IMR-90 (cell line): ENCODE measurements around the gene ARHGAP24.

ENCODE experiments used
- BHLHE40 ChIP-seq: fragments of 150-350 bp; IDR thresholded peaks from 2 replicates; pipeline ENCODE4 v1.6.1; 2016; ENCODE audit warnings: mild to moderate bottlenecking, low read depth, low read length
- CEBPB ChIP-seq: IDR thresholded peaks from 2 replicates; pipeline ENCODE4 v1.6.1; 2012; ENCODE audit warnings: low read depth, low read length, improper control_type of control experiment
- ELK1 ChIP-seq: fragments of 150-350 bp; IDR thresholded peaks from 2 replicates; pipeline ENCODE4 v1.6.1; 2016; ENCODE audit warnings: low read depth, mild to moderate bottlenecking, low read length, moderate library complexity, borderline replicate concordance
- FOS ChIP-seq: fragments of 150-350 bp; IDR thresholded peaks from 2 replicates; pipeline ENCODE4 v1.6.1; 2016; ENCODE audit warnings: low read depth, low read length
- POLR2A ChIP-seq: IDR thresholded peaks from 2 replicates; pipeline ENCODE4 v1.6.1; 2012; ENCODE audit warnings: mild to moderate bottlenecking, low read depth, low read length
- RAD21 ChIP-seq: IDR thresholded peaks from 2 replicates; pipeline ENCODE4 v1.6.1; 2012; ENCODE audit warnings: low read length, improper control_type of control experiment
- RCOR1 ChIP-seq: IDR thresholded peaks from 2 replicates; pipeline ENCODE4 v1.6.1; 2012; ENCODE audit warnings: mild to moderate bottlenecking, low read length, improper control_type of control experiment; ENCODE audit not compliant: insufficient replicate concordance
- RFX5 ChIP-seq: IDR thresholded peaks from 2 replicates; pipeline ENCODE4 v1.8.0; 2012; ENCODE audit warnings: low read depth, mild to moderate bottlenecking, low read length, moderate library complexity
- SMC3 ChIP-seq: fragments of 150-350 bp; IDR thresholded peaks from 2 replicates; pipeline ENCODE4 v1.6.1; 2016; ENCODE audit warnings: low read depth, mild to moderate bottlenecking, antibody characterized with exemption, low read length, moderate library complexity
- TF ChIP-seq, protein P1 (sequence below): conservative IDR thresholded peaks from 2 replicates; pipeline ENCODE4 v1.5.1; 2012; ENCODE audit warnings: mild to moderate bottlenecking, low read depth, low read length, improper control_type of control experiment
- TF ChIP-seq, protein P2 (sequence below): fragments of 150-350 bp; IDR thresholded peaks from 2 replicates; pipeline ENCODE4 v1.6.1; 2017; ENCODE audit warnings: mild to moderate bottlenecking, antibody characterized with exemption, low read length, low read depth

DNA sequence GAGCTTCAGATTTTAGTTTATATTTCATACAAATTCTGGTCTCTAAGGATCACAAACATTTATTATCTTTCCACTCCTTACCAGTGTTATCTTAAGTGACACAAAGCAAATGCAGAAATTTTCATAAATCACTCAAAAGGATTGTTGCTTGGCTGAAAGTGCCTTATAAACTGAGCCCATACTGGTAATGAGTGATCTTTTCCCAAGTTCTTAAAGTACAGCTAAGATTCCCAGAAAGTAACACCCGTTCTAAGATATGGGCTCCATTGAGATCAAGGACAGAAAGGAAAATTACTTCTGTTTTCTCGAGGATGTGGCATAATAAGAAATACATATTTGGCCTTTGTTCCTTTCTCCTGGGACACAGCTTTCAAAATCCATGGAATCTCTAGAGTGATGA, 313.7 kb downstream of the ARHGAP24 start:
- TF ChIP-seq RAD21 (no peak), RFX5 (no peak), CEBPB (no peak), POLR2A (no peak), RCOR1 (no peak), BHLHE40 (no peak), FOS (no peak), ELK1 (no peak), SMC3 (no peak)
- TF ChIP-seq, protein P1, sequence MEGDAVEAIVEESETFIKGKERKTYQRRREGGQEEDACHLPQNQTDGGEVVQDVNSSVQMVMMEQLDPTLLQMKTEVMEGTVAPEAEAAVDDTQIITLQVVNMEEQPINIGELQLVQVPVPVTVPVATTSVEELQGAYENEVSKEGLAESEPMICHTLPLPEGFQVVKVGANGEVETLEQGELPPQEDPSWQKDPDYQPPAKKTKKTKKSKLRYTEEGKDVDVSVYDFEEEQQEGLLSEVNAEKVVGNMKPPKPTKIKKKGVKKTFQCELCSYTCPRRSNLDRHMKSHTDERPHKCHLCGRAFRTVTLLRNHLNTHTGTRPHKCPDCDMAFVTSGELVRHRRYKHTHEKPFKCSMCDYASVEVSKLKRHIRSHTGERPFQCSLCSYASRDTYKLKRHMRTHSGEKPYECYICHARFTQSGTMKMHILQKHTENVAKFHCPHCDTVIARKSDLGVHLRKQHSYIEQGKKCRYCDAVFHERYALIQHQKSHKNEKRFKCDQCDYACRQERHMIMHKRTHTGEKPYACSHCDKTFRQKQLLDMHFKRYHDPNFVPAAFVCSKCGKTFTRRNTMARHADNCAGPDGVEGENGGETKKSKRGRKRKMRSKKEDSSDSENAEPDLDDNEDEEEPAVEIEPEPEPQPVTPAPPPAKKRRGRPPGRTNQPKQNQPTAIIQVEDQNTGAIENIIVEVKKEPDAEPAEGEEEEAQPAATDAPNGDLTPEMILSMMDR = no peak
- TF ChIP-seq, protein P2, sequence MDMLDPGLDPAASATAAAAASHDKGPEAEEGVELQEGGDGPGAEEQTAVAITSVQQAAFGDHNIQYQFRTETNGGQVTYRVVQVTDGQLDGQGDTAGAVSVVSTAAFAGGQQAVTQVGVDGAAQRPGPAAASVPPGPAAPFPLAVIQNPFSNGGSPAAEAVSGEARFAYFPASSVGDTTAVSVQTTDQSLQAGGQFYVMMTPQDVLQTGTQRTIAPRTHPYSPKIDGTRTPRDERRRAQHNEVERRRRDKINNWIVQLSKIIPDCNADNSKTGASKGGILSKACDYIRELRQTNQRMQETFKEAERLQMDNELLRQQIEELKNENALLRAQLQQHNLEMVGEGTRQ = no peak
